H1 (cell line): ENCODE results near the gene CEP152. TPM values are rescaled to one million over a fixed set of nuclear protein-coding genes. Genes with fewer than 3 reads are reported as not detected.

Source experiments
- CTCF ChIA-PET: fragments of 300-600 bp; sonication (Branson Sonifier 250); formaldehyde crosslinking; loops from one replicate; lab custom pipeline; 2021; ENCODE audit not compliant: partially characterized antibody; lab: Charles Lee
- POLR2A ChIA-PET: fragments of 300-600 bp; sonication (Branson Sonifier 250); formaldehyde crosslinking; loops from one replicate; lab custom pipeline; 2021; ENCODE audit warnings: inconsistent platforms; ENCODE audit not compliant: partially characterized antibody; lab: Charles Lee
- DNase-seq, 2 experiments: peaks; one replicate each; pipeline versions ENCODE4 v3.0.0 to v3.0.0-alpha.2; 2010 to 2022; ENCODE audit warnings: low spot score in 2 of 2, low read depth in 1 of 2, mixed read lengths in 1 of 2
- FAIRE-seq: peaks from 2 replicates; lab custom pipeline; 2011; peaks lifted over from hg19 to GRCh38; lab: Jason Lieb, UNC
- H2AFZ ChIP-seq: 2 replicates; pipeline ENCODE4 v1.8.1; 2012; ENCODE audit warnings: low read length, inconsistent platforms
- H2AK5ac ChIP-seq: 2 replicates; pipeline ENCODE4 v1.6.1; 2013; ENCODE audit warnings: low read depth, low read length
- H2BK120ac ChIP-seq: replicated peaks from 2 replicates; pipeline ENCODE3; 2013; ENCODE audit warnings: low read depth, low read length, inconsistent platforms
- H2BK12ac ChIP-seq: 2 replicates; pipeline ENCODE4 v1.6.1; 2013; ENCODE audit warnings: low read depth, low read length
- H2BK15ac ChIP-seq: 2 replicates; pipeline ENCODE4 v1.6.1; 2013; ENCODE audit warnings: low read length
- H2BK20ac ChIP-seq: 2 replicates; pipeline ENCODE4 v1.6.1; 2013; ENCODE audit warnings: low read length
- H2BK5ac ChIP-seq: 2 replicates; pipeline ENCODE4 v1.6.1; 2013; ENCODE audit warnings: low read depth, low read length
- H3K14ac ChIP-seq: 2 replicates; pipeline ENCODE4 v1.6.1; 2013; ENCODE audit warnings: inconsistent platforms; ENCODE audit not compliant: insufficient read length
- H3K18ac ChIP-seq: 2 replicates; pipeline ENCODE4 v1.6.1; 2013; ENCODE audit warnings: low read length; ENCODE audit errors: extremely low read depth
- H3K23ac ChIP-seq: 2 replicates; pipeline ENCODE4 v1.6.1; 2013; ENCODE audit warnings: inconsistent platforms; ENCODE audit not compliant: insufficient read length
- H3K23me2 ChIP-seq: 2 replicates; pipeline ENCODE4 v1.6.1; 2013; ENCODE audit warnings: low read depth, low read length
- H3K27ac ChIP-seq: 2 replicates; pipeline ENCODE4 v1.6.1; 2011; ENCODE audit warnings: low read depth, low read length, inconsistent platforms
- H3K27me3 ChIP-seq, 4 experiments: replicated peaks in 1 of 4; 1 replicate in 1 of 4; 2 replicates in 3 of 4; pipeline versions ENCODE4 v1.6.1 to v1.8.1; 2011 to 2013; ENCODE audit warnings: low read length in 3 of 4, mild to moderate bottlenecking in 3 of 4, inconsistent platforms in 2 of 4, mixed read lengths in 2 of 4, moderate library complexity in 1 of 4; ENCODE audit not compliant: control insufficient read depth in 3 of 4, insufficient read depth in 3 of 4; ENCODE audit errors: extremely low read depth in 1 of 4
- H3K36me3 ChIP-seq, 4 experiments: 2 replicates each; pipeline versions ENCODE4 v1.6.1 to v1.8.1; 2011 to 2013; ENCODE audit warnings: mild to moderate bottlenecking in 4 of 4, low read length in 3 of 4, moderate library complexity in 2 of 4, control low read depth in 1 of 4, inconsistent platforms in 1 of 4; ENCODE audit not compliant: insufficient read depth in 4 of 4, control insufficient read depth in 2 of 4
- H3K4ac ChIP-seq: replicated peaks from 2 replicates; pipeline ENCODE3; 2013; ENCODE audit warnings: low read length, low read depth, mixed read lengths, inconsistent platforms; ENCODE audit not compliant: insufficient read length
- H3K4me1 ChIP-seq, 4 experiments: replicated peaks in 1 of 4; 1 replicate in 1 of 4; 2 replicates in 3 of 4; pipeline versions ENCODE4 v1.6.1 to v1.8.1; 2011 to 2013; ENCODE audit warnings: low read length in 3 of 4, inconsistent platforms in 2 of 4, mixed read lengths in 1 of 4; ENCODE audit not compliant: insufficient read depth in 4 of 4, control insufficient read depth in 3 of 4
- H3K4me2 ChIP-seq, 2 experiments: 2 replicates each; pipeline versions ENCODE4 v1.6.1 to v1.8.1; 2011 to 2013; ENCODE audit warnings: low read depth in 2 of 2, low read length in 2 of 2, control low read depth in 1 of 2, inconsistent platforms in 1 of 2, mild to moderate bottlenecking in 1 of 2; ENCODE audit not compliant: insufficient read depth in 1 of 2
- H3K4me3 ChIP-seq, 4 experiments: fragments of 200-600, 300-600 bp in 1 of 4; sonication (generic), shearing (Covaris generic), sonication (Bioruptor Twin) in 1 of 4; 2 replicates each; pipeline versions ENCODE4 v1.5.1 to v1.8.1; 2011 to 2016; ENCODE audit warnings: low read length in 4 of 4, low read depth in 3 of 4, control low read depth in 2 of 4, inconsistent platforms in 2 of 4, mild to moderate bottlenecking in 2 of 4, mixed read lengths in 1 of 4, moderate library complexity in 1 of 4; ENCODE audit not compliant: insufficient read depth in 2 of 4; ENCODE audit errors: extremely low read depth in 1 of 4
- H3K56ac ChIP-seq: replicated peaks from 2 replicates; pipeline ENCODE3; 2013; ENCODE audit warnings: low read depth, mild to moderate bottlenecking, mixed read lengths, low read length, inconsistent platforms; ENCODE audit not compliant: insufficient read length
- H3K79me1 ChIP-seq: 2 replicates; pipeline ENCODE4 v1.6.1; 2013; ENCODE audit warnings: low read depth, low read length, control low read depth
- H3K79me2 ChIP-seq, 2 experiments: 2 replicates each; pipeline versions ENCODE4 v1.6.1 to v1.8.1; 2012 to 2013; ENCODE audit warnings: low read length in 2 of 2, mild to moderate bottlenecking in 2 of 2, inconsistent platforms in 1 of 2; ENCODE audit not compliant: insufficient read depth in 2 of 2, control insufficient read depth in 1 of 2
- H3K9ac ChIP-seq, 4 experiments: replicated peaks in 1 of 4; 1 replicate in 1 of 4; 2 replicates in 3 of 4; pipeline versions ENCODE4 v1.6.1 to v1.8.1; 2011 to 2013; ENCODE audit warnings: low read depth in 3 of 4, low read length in 3 of 4, control low read depth in 2 of 4, mild to moderate bottlenecking in 2 of 4, moderate library complexity in 2 of 4, inconsistent platforms in 1 of 4; ENCODE audit errors: extremely low read depth in 1 of 4
- H3K9me3 ChIP-seq, 2 experiments: 2 replicates each; pipeline versions ENCODE4 v1.6.1 to v1.8.1; 2012 to 2013; ENCODE audit warnings: mild to moderate bottlenecking in 2 of 2, moderate library complexity in 2 of 2, control low read depth in 1 of 2, inconsistent platforms in 1 of 2, low read depth in 1 of 2, low read length in 1 of 2, mixed read lengths in 1 of 2; ENCODE audit not compliant: insufficient read depth in 2 of 2
- H4K20me1 ChIP-seq, 2 experiments: replicated peaks in 1 of 2; 2 replicates each; pipeline versions ENCODE3 to v1.8.1; 2011 to 2013; ENCODE audit warnings: inconsistent platforms in 2 of 2, low read length in 2 of 2, mild to moderate bottlenecking in 1 of 2; ENCODE audit not compliant: insufficient read depth in 2 of 2, control insufficient read depth in 1 of 2
- H4K5ac ChIP-seq: 2 replicates; pipeline ENCODE4 v1.6.1; 2013; ENCODE audit warnings: low read length, low read depth, mixed read lengths, inconsistent platforms; ENCODE audit not compliant: insufficient read length
- H4K8ac ChIP-seq: 2 replicates; pipeline ENCODE4 v1.8.0; 2013; ENCODE audit warnings: mild to moderate bottlenecking, moderate library complexity, low read length, inconsistent platforms; ENCODE audit not compliant: insufficient read depth; ENCODE audit errors: extremely low read depth
- H4K91ac ChIP-seq: replicated peaks from 2 replicates; pipeline ENCODE3; 2013; ENCODE audit warnings: low read length, mixed read lengths, inconsistent platforms; ENCODE audit not compliant: insufficient read length
- ASH2L ChIP-seq: fragments of 200-600, 300-600 bp; sonication (generic); IDR thresholded peaks from one replicate; pipeline ENCODE4 v1.7.1; 2017; ENCODE audit warnings: low read length
- ATF2 ChIP-seq: IDR thresholded peaks from 2 replicates; pipeline ENCODE4 v1.6.1; 2012; ENCODE audit warnings: low read length, inconsistent platforms
- CBX5 ChIP-seq: fragments of 300-800, 300-1000 bp; sonication (generic); IDR thresholded peaks from 2 replicates; pipeline ENCODE4 v1.7.1; 2016; ENCODE audit warnings: antibody characterized with exemption, low read length, low read depth
- CREB1 ChIP-seq: IDR thresholded peaks from 2 replicates; pipeline ENCODE4 v1.6.1; 2012; ENCODE audit warnings: inconsistent platforms
- EP300 ChIP-seq, 2 experiments: IDR thresholded peaks; 1 replicate in 1 of 2; 2 replicates in 1 of 2; pipeline ENCODE4 v1.6.1; 2011 to 2012; ENCODE audit warnings: low read depth in 2 of 2, low read length in 2 of 2, mild to moderate bottlenecking in 2 of 2, borderline replicate concordance in 1 of 2, inconsistent platforms in 1 of 2, moderate library complexity in 1 of 2
- FOSL1 ChIP-seq: IDR thresholded peaks from 2 replicates; pipeline ENCODE4 v1.6.1; 2011; ENCODE audit warnings: mild to moderate bottlenecking, low read depth, low read length, moderate library complexity; ENCODE audit not compliant: insufficient read depth
- MAFK ChIP-seq: IDR thresholded peaks from 2 replicates; pipeline ENCODE4 v1.6.1; 2012; ENCODE audit warnings: low read depth, mild to moderate bottlenecking, improper control_type of control experiment, low read length
- POU5F1 ChIP-seq: IDR thresholded peaks from 2 replicates; pipeline ENCODE4 v1.6.1; 2011; ENCODE audit warnings: low read depth, mild to moderate bottlenecking, low read length, moderate library complexity
- SIRT6 ChIP-seq: IDR thresholded peaks from one replicate; pipeline ENCODE4 v1.7.1; 2012; ENCODE audit warnings: low read length, inconsistent platforms
- SRF ChIP-seq: IDR thresholded peaks from 2 replicates; pipeline ENCODE4 v1.6.1; 2011; ENCODE audit warnings: mild to moderate bottlenecking, low read depth, low read length, moderate library complexity
- TEAD4 ChIP-seq: IDR thresholded peaks from 2 replicates; pipeline ENCODE4 v1.6.1; 2012; ENCODE audit warnings: low read depth, low read length, inconsistent platforms, mixed read lengths
- WGBS, 2 experiments: shearing (Covaris generic) in 1 of 2; methylation state at CpG; one replicate each; pipeline versions ENCODE4 v1.1.6 to v1.1.7; 2013 to 2015; ENCODE audit warnings: low lambda C conversion rate in 2 of 2, mixed read lengths in 2 of 2, inconsistent platforms in 1 of 2, low coverage in 1 of 2, missing lambda C conversion rate in 1 of 2; ENCODE audit not compliant: insufficient replicate concordance in 2 of 2, insufficient coverage in 1 of 2, insufficient read length in 1 of 2; ENCODE audit errors: extremely low coverage in 1 of 2, missing lambda C conversion rate in 1 of 2; 5-methylcytosine and 5-hydroxymethylcytosine counted together
- polyA plus RNA-seq, 7 experiments: library from polyadenylated mRNA; depleted of rRNA in 3 of 7; stranded (reverse) in 5 of 7; unstranded in 2 of 7; fragments of >200 nt in 5 of 7; fragments of 200-250 nt in 2 of 7; gene quantifications; 1 replicate in 5 of 7; 2 replicates in 1 of 7; 4 replicates in 1 of 7; pipeline versions ENCODE4 v1.2.1 to v1.2.3, GENCODE V29; 2011 to 2013; ENCODE audit warnings: missing spikeins in 2 of 7, mixed read lengths in 2 of 7
- total RNA-seq: library from RNA; stranded (reverse); fragmentation: NEBNext Ultra II Directional; extraction: Animal tissue kit (Norgen Biotek cat#: 25700); gene quantifications from 2 replicates; pipeline ENCODE4 v1.2.1, GENCODE V29; 2021

The CEP152 gene
- total and polyA plus RNA-seq, 2 of the 8 experiments (the other 6 are each of a cell fraction or from before 2014, with no cell fraction given) = 1.4 to 16.2 TPM

- H3K4me1 ChIP-seq = peaks cover 0 to 2% (median under 1%) of the 10 kb centered on the region in 4 experiments; a peak in 4 of 7 replicates
- no peak overlapping the region for H2BK120ac ChIP-seq
- TF ChIP-seq SIRT6 (no peak), CREB1 (no peak), POU5F1 (no peak), SRF (no peak), TEAD4 (no peak), ASH2L (no peak), ATF2 (no peak), FOSL1 (no peak), MAFK (no peak), CBX5 (no peak), EP300 (IDR thresholded peaks at IDR 0.05; ENCODE audit: borderline replicate concordance in 1 of 2, low read depth in 2 of 2, low read length in 2 of 2) (no peak)
- peaks cover 0 to 4% (median 0%) of the 10 kb centered on the region in 4 experiments; a peak in 1 of 8 replicates for H3K36me3 ChIP-seq
- no peak overlapping the region for H3K14ac ChIP-seq
- H3K79me2 ChIP-seq = peaks cover 0 to 60% of the 10 kb centered on the region in 2 experiments; a peak in 2 of 4 replicates
- H2BK5ac ChIP-seq = no peak overlapping the region
- H3K27ac ChIP-seq = no peak overlapping the region
- no peak overlapping the region for H3K18ac ChIP-seq
- no peak overlapping the region for H3K4me2 ChIP-seq
- H3K4me3 ChIP-seq = no peak overlapping the region
- no peak overlapping the region for H3K56ac ChIP-seq
- H3K4ac ChIP-seq = no peak overlapping the region
- H2BK20ac ChIP-seq = no peak overlapping the region
- no peak overlapping the region for H2BK15ac ChIP-seq
- H2AFZ ChIP-seq = no peak overlapping the region
- H3K9me3 ChIP-seq = no peaks in the 10 kb centered on the region
- ChIA-PET POLR2A (no interaction called here), CTCF (interaction anchor here (0.5 to 1.1 kb wide), 2 partner anchors 11 to 364 kb away, joined by 3 to 7 read pairs; no protein-coding TSS in a partner anchor)
- H4K91ac ChIP-seq = no peak overlapping the region
- no peak overlapping the region for H3K23ac ChIP-seq
- H3K79me1 ChIP-seq = peaks cover 5% of the 10 kb centered on the region; the same call in 1 of the 2 replicates
- H4K20me1 ChIP-seq = peaks cover 0 to 2% of the 10 kb centered on the region in 2 experiments
- H3K9ac ChIP-seq = no peak overlapping the region
- no peak overlapping the region for H4K5ac ChIP-seq
- FAIRE-seq (no peak), DNase-seq (no peak)
- no peaks in the 10 kb centered on the region for H3K27me3 ChIP-seq
- no peak overlapping the region for H2AK5ac ChIP-seq
- no peak overlapping the region; the same call in 1 of the 2 replicates for H4K8ac ChIP-seq
- H2BK12ac ChIP-seq = no peak overlapping the region
- no peaks in the 10 kb centered on the region; the same call in 1 of the 2 replicates for H3K23me2 ChIP-seq
- 94% methylated on average over 2 of the region's 2 CpGs; no CpG with 5 or more reads in 1 of the 2 experiments for WGBS, 2 experiments
Measured at GRCh38 chr15:48803877-48804276, 7.0 kb downstream of the CEP152 start.
